ENCODE data around the gene ADAM10. TPM values are rescaled to one million over a fixed set of nuclear protein-coding genes. Genes with fewer than 3 reads are reported as not detected.

Gene ADAM10
- total RNA-seq, 1 donor from 2014 or later = 36.6 TPM

DNA sequence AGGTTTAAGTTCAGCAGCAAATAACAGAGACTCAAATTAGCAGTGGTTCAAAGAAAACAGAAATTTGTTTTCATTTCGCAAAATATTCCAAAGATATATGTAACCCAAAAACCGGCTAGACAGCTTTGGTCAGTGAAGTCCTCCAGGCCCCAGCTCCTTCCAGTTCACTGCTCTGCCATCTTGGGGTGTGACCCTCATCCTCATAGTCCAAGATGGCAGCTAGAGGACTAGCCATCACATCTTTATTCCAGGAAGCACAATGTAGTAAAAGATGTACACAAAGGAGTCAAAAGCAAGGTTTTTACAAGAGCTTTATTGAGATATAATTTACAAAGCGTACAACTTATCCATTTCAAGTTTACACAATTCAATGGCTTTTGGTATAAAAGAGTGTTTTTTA lies 210.6 kb downstream of the ADAM10 start:
- DNase-seq (ENCODE audit: low spot score) = no peak

More for the DNA sequence above, 210.6 kb downstream of the ADAM10 start:
- no peak for ATAC-seq

Other genes with a start within 250 kb of the ADAM10 start
- 5.5 TPM for gene MINDY2, start 21.6 kb upstream of the ADAM10 start, total RNA-seq
- gene SLTM, start 184.0 kb upstream of the ADAM10 start, total RNA-seq = 38.7 TPM
- gene RNF111, start 238.0 kb upstream of the ADAM10 start, total RNA-seq = 15.5 TPM

All from left lobe of liver (tissue), 2 donors.